K562 (cell line): ENCODE data around the gene SLC24A3.

Experiments used
- CREM ChIP-seq: IDR thresholded peaks from 2 replicates; pipeline ENCODE4 v1.6.1; 2014; ENCODE audit warnings: antibody characterized with exemption, low read depth
- EP300 ChIP-seq: IDR thresholded peaks from 2 replicates; pipeline ENCODE4 v1.6.1; 2012; ENCODE audit warnings: low read length, improper control_type of control experiment
- HNRNPLL ChIP-seq: fragments of 200-400 bp; formaldehyde crosslinking; IDR thresholded peaks from 2 replicates; pipeline ENCODE4 v1.6.1; 2017; ENCODE audit warnings: low read length, low read depth, mild to moderate bottlenecking; ENCODE audit not compliant: poor library complexity, severe bottlenecking
- NR3C1 ChIP-seq: sonication (generic); formaldehyde crosslinking; IDR thresholded peaks from 2 replicates; pipeline ENCODE4 v1.8.1; 2022; ENCODE audit warnings: missing genetic modification reagents
- SMARCC2 ChIP-seq: fragments of 450-650 bp; IDR thresholded peaks from 2 replicates; pipeline ENCODE4 v1.6.1; 2017; ENCODE audit warnings: antibody characterized with exemption, moderate library complexity, mild to moderate bottlenecking, low read depth
- SMC3 ChIP-seq: conservative IDR thresholded peaks from 2 replicates; pipeline ENCODE4 v1.6.1; 2011; ENCODE audit warnings: low read depth, low read length, improper control_type of control experiment; ENCODE audit not compliant: insufficient read depth
- TAF1 ChIP-seq: IDR thresholded peaks from 2 replicates; pipeline ENCODE4 v1.6.1; 2011; ENCODE audit warnings: mild to moderate bottlenecking, low read length, moderate library complexity; ENCODE audit not compliant: insufficient read depth, control insufficient read depth, severe bottlenecking; ENCODE audit errors: extremely low read depth
- XRCC4 ChIP-seq: IDR thresholded peaks from one replicate; pipeline ENCODE4 v1.6.1; 2011; ENCODE audit not compliant: insufficient read depth, insufficient read length; ENCODE audit errors: extremely low read depth
- ZEB2 ChIP-seq: fragments of 450-650 bp; IDR thresholded peaks from 2 replicates; pipeline ENCODE4 v1.6.1; 2016
- ZNF133 ChIP-seq: fragments of 250-450 bp; sonication (Bioruptor Pico); IDR thresholded peaks from 2 replicates; pipeline ENCODE4 v1.4.0; 2020; ENCODE audit warnings: mild to moderate bottlenecking
- TF ChIP-seq, protein P1 (sequence below), 2 experiments: fragments of 450-650 bp in 1 of 2; sonication (generic) in 1 of 2; formaldehyde crosslinking in 1 of 2; IDR thresholded peaks in 1 of 2; conservative IDR thresholded peaks in 1 of 2; 2 replicates each; pipeline versions ENCODE4 v1.6.1 to v1.8.1; 2016 to 2023; ENCODE audit warnings: mild to moderate bottlenecking in 2 of 2, moderate library complexity in 2 of 2, inconsistent platforms in 1 of 2, missing genetic modification reagents in 1 of 2

DNA sequence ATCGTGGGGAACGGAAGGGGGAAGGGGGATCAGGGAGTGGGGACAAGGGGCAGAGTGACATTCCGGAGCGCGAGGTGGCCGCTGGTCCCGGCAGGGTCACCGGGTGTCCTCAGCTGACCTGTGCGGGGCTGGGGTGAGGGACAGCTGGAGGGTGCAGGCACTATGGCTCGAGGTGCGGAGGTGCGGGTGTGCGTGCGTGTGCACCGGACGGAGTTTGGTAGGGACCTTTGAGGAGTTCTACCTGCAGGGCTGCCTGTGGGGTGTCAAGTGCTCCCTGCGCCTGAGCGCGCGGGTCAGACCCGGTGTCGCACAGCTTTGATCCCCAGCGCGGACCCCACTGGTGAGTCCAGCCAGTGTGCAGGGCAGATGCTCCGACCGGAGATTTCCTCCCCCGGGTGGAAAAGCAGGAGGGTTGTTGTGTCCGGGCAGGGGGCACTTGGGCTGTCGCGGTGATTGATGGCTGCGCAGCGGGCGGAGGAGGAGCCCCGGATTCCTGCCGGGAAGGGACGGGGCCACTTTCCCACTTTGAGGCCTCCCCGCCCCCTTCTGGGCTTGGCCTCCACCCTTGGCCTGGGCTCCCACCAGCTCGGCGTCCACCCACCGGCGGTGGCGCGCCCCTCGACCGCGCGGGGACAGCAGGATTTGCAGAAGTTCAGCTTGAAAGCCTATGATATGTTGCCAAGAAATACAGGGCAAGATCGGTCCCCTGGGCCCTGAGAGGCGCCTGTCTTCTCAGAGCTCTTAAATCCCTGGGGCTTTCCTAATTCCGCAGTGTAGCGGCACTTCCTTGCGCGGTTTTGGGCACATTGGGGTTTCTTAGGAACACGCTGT, 546.3 kb downstream of the SLC24A3 start:
- TF ChIP-seq ZNF133 (CRISPR knock-in tag) (no peak), ZEB2 (no peak), TAF1 (no peak), SMC3 (no peak), XRCC4 (no peak), HNRNPLL (no peak), NR3C1 (no peak), EP300 (no peak), SMARCC2 (no peak), CREM (no peak)
- TF ChIP-seq, protein P1, sequence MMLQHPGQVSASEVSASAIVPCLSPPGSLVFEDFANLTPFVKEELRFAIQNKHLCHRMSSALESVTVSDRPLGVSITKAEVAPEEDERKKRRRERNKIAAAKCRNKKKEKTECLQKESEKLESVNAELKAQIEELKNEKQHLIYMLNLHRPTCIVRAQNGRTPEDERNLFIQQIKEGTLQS (IDR thresholded peaks at IDR 0.05): no peak
- TF ChIP-seq, protein P1 (CRISPR knock-in tag; conservative IDR thresholded peaks at IDR 0.05): no peak
